GM18508 (cell line): ENCODE measurements around the gene ETFBKMT.
A peak's percentile ranks its signal among the peaks of the same experiment; 100 is the strongest.

Source experiments
- ATAC-seq: cut with Tn5 transposase; IDR thresholded peaks from one replicate; pipeline ENCODE4 v1.9.1; 2021; ENCODE audit warnings: moderate number of reproducible peaks; ENCODE audit not compliant: insufficient read depth, unreplicated experiment

Gene ETFBKMT

GRCh38 chr12:31659087-31659942 lies at the start of gene ETFBKMT:
TSS of gene ETFBKMT (plus strand) at chr12:31659688. CDS start at chr12:31661954, 2,266 bp downstream.
- peak; percentile 98 for ATAC-seq

- no peak for ATAC-seq
Measured at GRCh38 chr12:31612819-31613218, 46.7 kb upstream of the ETFBKMT start.

- no peak for ATAC-seq
Measured at GRCh38 chr12:31618228-31619025, 41.1 kb upstream of the ETFBKMT start.

GRCh38 chr12:31620311-31620710 lies 39.2 kb upstream of the ETFBKMT start:
- ATAC-seq: no peak

- ATAC-seq: no peak
Measured at GRCh38 chr12:31622038-31622437, 37.5 kb upstream of the ETFBKMT start.

- no peak for ATAC-seq
Measured at GRCh38 chr12:31626270-31626995, 33.1 kb upstream of the ETFBKMT start.

GRCh38 chr12:31627456-31628054 lies 31.9 kb upstream of the ETFBKMT start:
- no peak for ATAC-seq

- no peak for ATAC-seq
Measured at GRCh38 chr12:31629756-31630732, 29.4 kb upstream of the ETFBKMT start.

- ATAC-seq: no peak
Measured at GRCh38 chr12:31631023-31631724, 28.3 kb upstream of the ETFBKMT start.

- ATAC-seq: no peak
Measured at GRCh38 chr12:31631809-31632208, 27.7 kb upstream of the ETFBKMT start.

GRCh38 chr12:31633464-31633863 lies 26.0 kb upstream of the ETFBKMT start:
- ATAC-seq: no peak

- no peak for ATAC-seq
Measured at GRCh38 chr12:31634620-31635019, 24.9 kb upstream of the ETFBKMT start.

- no peak for ATAC-seq
Measured at GRCh38 chr12:31641509-31642090, 17.9 kb upstream of the ETFBKMT start.

- no peak for ATAC-seq
Measured at GRCh38 chr12:31644536-31644935, 15.0 kb upstream of the ETFBKMT start.

- no peak for ATAC-seq
Measured at GRCh38 chr12:31645924-31646323, 13.6 kb upstream of the ETFBKMT start.

- no peak for ATAC-seq
Measured at GRCh38 chr12:31647086-31647491, 12.4 kb upstream of the ETFBKMT start.

GRCh38 chr12:31650918-31651317 lies 8.6 kb upstream of the ETFBKMT start:
- no peak for ATAC-seq

GRCh38 chr12:31651893-31652521 lies 7.5 kb upstream of the ETFBKMT start:
- ATAC-seq: no peak
